GM12878 (cell line): ENCODE data around the gene PCCB. TPM values are rescaled to one million over a fixed set of nuclear protein-coding genes. Genes with fewer than 3 reads are reported as not detected.

ENCODE experiments used
- ATAC-seq: fragments of 200-7000 bp; cut with Tn5 transposase; 3 replicates; pipeline ENCODE4 v1.9.1; 2020; ENCODE audit warnings: mild to moderate bottlenecking, moderate library complexity
- BruUV-seq: library from RNA; stranded (reverse); fragments of 400-500 nt; replicated peaks from 2 replicates; lab custom pipeline; 2021; lab: Mats Ljungman, UMichigan
- CTCF ChIA-PET: fragments of 300-600 bp; sonication (Branson Sonifier 250); formaldehyde crosslinking; extraction: SDS; loops from one replicate; lab custom pipeline; 2021; ENCODE audit warnings: inconsistent platforms; lab: Yijun Ruan, JAX
- POLR2A ChIA-PET: fragments of 350-600 bp; formaldehyde crosslinking; extraction: SDS; loops from one replicate; lab custom pipeline; 2021; ENCODE audit warnings: inconsistent platforms; lab: Charles Lee
- RAD21 ChIA-PET: fragments of 300-600 bp; sonication (Branson Sonifier 250); formaldehyde crosslinking; loops from one replicate; lab custom pipeline; 2023; ENCODE audit warnings: antibody characterized with exemption; ENCODE audit not compliant: unreplicated experiment; lab: Charles Lee
- SMC1A ChIA-PET: fragments of 300-600 bp; sonication (Branson Sonifier 250); formaldehyde crosslinking; loops from one replicate; lab custom pipeline; 2023; ENCODE audit not compliant: unreplicated experiment, uncharacterized antibody; lab: Charles Lee
- DNase-seq: peaks from one replicate; pipeline ENCODE4 v3.0.0-alpha.2; 2011; ENCODE audit warnings: low read depth, low spot score
- FAIRE-seq: peaks from 3 replicates; lab custom pipeline; 2011; peaks lifted over from hg19 to GRCh38; lab: Jason Lieb, UNC
- H2AFZ ChIP-seq: 2 replicates; pipeline ENCODE4 v1.6.0; 2011; ENCODE audit warnings: low read depth, low read length, control low read depth; ENCODE audit not compliant: control insufficient read depth
- H3K27ac ChIP-seq: 2 replicates; pipeline ENCODE4 v1.5.1; 2011; ENCODE audit warnings: control low read depth; ENCODE audit not compliant: control insufficient read depth, insufficient read depth
- H3K27me3 ChIP-seq, 2 experiments: replicated peaks in 1 of 2; 2 replicates each; pipeline versions ENCODE4 v1.6.0 to v1.6.1; 2011; ENCODE audit warnings: low read length in 1 of 2; ENCODE audit not compliant: control insufficient read depth in 2 of 2, insufficient read depth in 2 of 2
- H3K36me3 ChIP-seq, 2 experiments: 2 replicates each; pipeline ENCODE4 v1.5.1; 2011; ENCODE audit warnings: low read length in 1 of 2; ENCODE audit not compliant: control insufficient read depth in 2 of 2, insufficient read depth in 2 of 2
- H3K4me1 ChIP-seq: 2 replicates; pipeline ENCODE4 v1.6.1; 2011; ENCODE audit warnings: mild to moderate bottlenecking, low read length, moderate library complexity, mixed read lengths; ENCODE audit not compliant: control insufficient read depth, insufficient read depth
- H3K4me2 ChIP-seq: 2 replicates; pipeline ENCODE4 v1.6.0; 2011; ENCODE audit warnings: control low read depth; ENCODE audit not compliant: control insufficient read depth, insufficient read depth
- H3K4me3 ChIP-seq: fragments of 200-600 bp; sonication (generic); 2 replicates; pipeline ENCODE4 v1.5.1; 2016
- H3K79me2 ChIP-seq: 2 replicates; pipeline ENCODE4 v1.6.0; 2011; ENCODE audit warnings: low read length; ENCODE audit not compliant: control insufficient read depth, insufficient read depth
- H3K9ac ChIP-seq: 2 replicates; pipeline ENCODE4 v1.8.0; 2011; ENCODE audit warnings: low read length, control low read depth, mixed read lengths; ENCODE audit not compliant: control insufficient read depth, insufficient read depth
- H3K9me3 ChIP-seq: replicated peaks from 3 replicates; pipeline ENCODE4 v1.5.1; 2011; ENCODE audit warnings: mild to moderate bottlenecking, low read length; ENCODE audit not compliant: control insufficient read depth, insufficient read depth
- H4K20me1 ChIP-seq: 2 replicates; pipeline ENCODE4 v1.6.0; 2011; ENCODE audit not compliant: control insufficient read depth, insufficient read depth
- BRCA1 ChIP-seq: IDR thresholded peaks from 2 replicates; pipeline ENCODE4 v1.6.1; 2011; ENCODE audit warnings: low read depth, low read length, improper control_type of control experiment
- FOS ChIP-seq: IDR thresholded peaks from 3 replicates; pipeline ENCODE4 v1.6.1; 2011; ENCODE audit warnings: borderline replicate concordance; ENCODE audit not compliant: insufficient read length; ENCODE audit errors: extremely low read depth
- NFYA ChIP-seq: IDR thresholded peaks from 2 replicates; pipeline ENCODE4 v1.6.1; 2011; ENCODE audit warnings: low read depth, mild to moderate bottlenecking, low read length, improper control_type of control experiment, borderline replicate concordance
- RCOR1 ChIP-seq: conservative IDR thresholded peaks from 2 replicates; pipeline ENCODE4 v1.6.1; 2012; ENCODE audit warnings: low read depth, low read length, improper control_type of control experiment
- RUNX3 ChIP-seq: IDR thresholded peaks from 2 replicates; pipeline ENCODE4 v1.6.1; 2012; ENCODE audit warnings: low read length, inconsistent platforms
- WGBS: methylation state at CpG from one replicate; pipeline ENCODE4 v1.1.6; 2016; ENCODE audit warnings: low lambda C conversion rate; ENCODE audit not compliant: insufficient replicate concordance, insufficient coverage; ENCODE audit errors: missing lambda C conversion rate; 5-methylcytosine and 5-hydroxymethylcytosine counted together
- in situ Hi-C: fragments of 300-500 bp; cut with MboI; formaldehyde crosslinking; loops from 9 replicates; pipeline ENCODE4 v1.14.3; 2018; ENCODE audit warnings: mixed read lengths
- intact Hi-C: fragments of 100-400 bp; cut with micrococcal nuclease; formaldehyde crosslinking; loops from one replicate; pipeline ENCODE4 v1.14.2; 2022; ENCODE audit not compliant: unreplicated experiment
- polyA plus RNA-seq, 11 experiments: library from polyadenylated mRNA; depleted of rRNA in 4 of 11; unstranded in 6 of 11; stranded (reverse) in 5 of 11; fragments of >200 nt; fragmentation: Nextera tagmentation in 4 of 11; fragmentation: Illumina TruSeq in 1 of 11; extraction: Ambion mirVana in 4 of 11; extraction: Trizol in 1 of 11; gene quantifications; 1 replicate in 1 of 11; 2 replicates in 10 of 11; pipeline versions ENCODE4 v1.2.1 to v1.2.3, GENCODE V29; 2011 to 2016; ENCODE audit warnings: inconsistent platforms in 2 of 11, missing spikeins in 2 of 11, low read depth in 1 of 11
- total RNA-seq, 4 experiments: library from RNA; depleted of rRNA in 3 of 4; stranded (reverse); fragments of >200 nt in 3 of 4; fragmentation: Illumina TruSeq in 1 of 4; extraction: Trizol in 1 of 4; gene quantifications; 2 replicates each; pipeline versions ENCODE4 v1.2.1 to v1.2.3, GENCODE V29; 2013 to 2021
- TF ChIP-seq, protein P1 (sequence below): fragments of 450-650 bp; IDR thresholded peaks from 2 replicates; pipeline ENCODE4 v1.6.1; 2016; ENCODE audit warnings: mild to moderate bottlenecking, moderate library complexity, borderline replicate concordance
- TF ChIP-seq, protein P2 (sequence below): fragments of 450-650 bp; IDR thresholded peaks from 2 replicates; pipeline ENCODE4 v1.6.1; 2016; ENCODE audit warnings: mild to moderate bottlenecking
- TF ChIP-seq, protein P3 (sequence below): IDR thresholded peaks from 2 replicates; pipeline ENCODE4 v1.6.1; 2011; ENCODE audit warnings: low read depth, mild to moderate bottlenecking, low read length, moderate library complexity, borderline replicate concordance; ENCODE audit errors: extremely low read depth
- TF ChIP-seq, protein P4 (sequence below): fragments of 450-650 bp; IDR thresholded peaks from 2 replicates; pipeline ENCODE4 v1.6.1; 2017; ENCODE audit warnings: borderline replicate concordance

Gene PCCB
- total and polyA plus RNA-seq, 10 of the 15 experiments (the other 5 are each of a cell fraction or from before 2014, with no cell fraction given) = 67.2 to 133 (median 86.9) TPM

DNA sequence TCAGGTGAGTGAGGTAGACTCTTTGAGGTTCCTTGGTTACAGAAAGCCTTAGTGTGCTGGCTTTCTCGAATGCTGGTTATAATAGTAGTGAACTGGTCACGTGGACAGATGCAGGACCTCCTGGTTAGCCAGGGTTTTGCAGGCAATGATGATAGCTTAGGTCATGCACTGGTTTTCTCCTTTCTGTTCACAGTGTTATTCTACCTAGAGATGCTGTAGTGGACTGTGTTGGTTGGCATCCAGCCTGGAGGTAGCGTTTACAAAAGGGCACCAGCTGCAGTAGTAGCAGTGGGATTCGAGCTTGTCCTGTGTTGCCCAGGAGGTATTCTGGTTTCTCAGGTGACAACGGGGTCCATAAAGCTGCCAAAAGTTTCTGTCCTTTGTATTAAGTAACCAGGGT is 27.0 kb downstream of the PCCB start:
- peaks cover 4% of the 10 kb centered on the region in 2 experiments; a peak in 1 of 4 replicates for H3K36me3 ChIP-seq
- TF ChIP-seq NFYA (no peak), BRCA1 (no peak), RUNX3 (no peak), RCOR1 (no peak), FOS (no peak)
- TF ChIP-seq, protein P1, sequence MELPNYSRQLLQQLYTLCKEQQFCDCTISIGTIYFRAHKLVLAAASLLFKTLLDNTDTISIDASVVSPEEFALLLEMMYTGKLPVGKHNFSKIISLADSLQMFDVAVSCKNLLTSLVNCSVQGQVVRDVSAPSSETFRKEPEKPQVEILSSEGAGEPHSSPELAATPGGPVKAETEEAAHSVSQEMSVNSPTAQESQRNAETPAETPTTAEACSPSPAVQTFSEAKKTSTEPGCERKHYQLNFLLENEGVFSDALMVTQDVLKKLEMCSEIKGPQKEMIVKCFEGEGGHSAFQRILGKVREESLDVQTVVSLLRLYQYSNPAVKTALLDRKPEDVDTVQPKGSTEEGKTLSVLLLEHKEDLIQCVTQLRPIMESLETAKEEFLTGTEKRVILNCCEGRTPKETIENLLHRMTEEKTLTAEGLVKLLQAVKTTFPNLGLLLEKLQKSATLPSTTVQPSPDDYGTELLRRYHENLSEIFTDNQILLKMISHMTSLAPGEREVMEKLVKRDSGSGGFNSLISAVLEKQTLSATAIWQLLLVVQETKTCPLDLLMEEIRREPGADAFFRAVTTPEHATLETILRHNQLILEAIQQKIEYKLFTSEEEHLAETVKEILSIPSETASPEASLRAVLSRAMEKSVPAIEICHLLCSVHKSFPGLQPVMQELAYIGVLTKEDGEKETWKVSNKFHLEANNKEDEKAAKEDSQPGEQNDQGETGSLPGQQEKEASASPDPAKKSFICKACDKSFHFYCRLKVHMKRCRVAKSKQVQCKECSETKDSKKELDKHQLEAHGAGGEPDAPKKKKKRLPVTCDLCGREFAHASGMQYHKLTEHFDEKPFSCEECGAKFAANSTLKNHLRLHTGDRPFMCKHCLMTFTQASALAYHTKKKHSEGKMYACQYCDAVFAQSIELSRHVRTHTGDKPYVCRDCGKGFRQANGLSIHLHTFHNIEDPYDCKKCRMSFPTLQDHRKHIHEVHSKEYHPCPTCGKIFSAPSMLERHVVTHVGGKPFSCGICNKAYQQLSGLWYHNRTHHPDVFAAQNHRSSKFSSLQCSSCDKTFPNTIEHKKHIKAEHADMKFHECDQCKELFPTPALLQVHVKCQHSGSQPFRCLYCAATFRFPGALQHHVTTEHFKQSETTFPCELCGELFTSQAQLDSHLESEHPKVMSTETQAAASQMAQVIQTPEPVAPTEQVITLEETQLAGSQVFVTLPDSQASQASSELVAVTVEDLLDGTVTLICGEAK = no peak
- TF ChIP-seq, protein P2, sequence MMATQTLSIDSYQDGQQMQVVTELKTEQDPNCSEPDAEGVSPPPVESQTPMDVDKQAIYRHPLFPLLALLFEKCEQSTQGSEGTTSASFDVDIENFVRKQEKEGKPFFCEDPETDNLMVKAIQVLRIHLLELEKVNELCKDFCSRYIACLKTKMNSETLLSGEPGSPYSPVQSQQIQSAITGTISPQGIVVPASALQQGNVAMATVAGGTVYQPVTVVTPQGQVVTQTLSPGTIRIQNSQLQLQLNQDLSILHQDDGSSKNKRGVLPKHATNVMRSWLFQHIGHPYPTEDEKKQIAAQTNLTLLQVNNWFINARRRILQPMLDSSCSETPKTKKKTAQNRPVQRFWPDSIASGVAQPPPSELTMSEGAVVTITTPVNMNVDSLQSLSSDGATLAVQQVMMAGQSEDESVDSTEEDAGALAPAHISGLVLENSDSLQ = no peak
- TF ChIP-seq, protein P3, sequence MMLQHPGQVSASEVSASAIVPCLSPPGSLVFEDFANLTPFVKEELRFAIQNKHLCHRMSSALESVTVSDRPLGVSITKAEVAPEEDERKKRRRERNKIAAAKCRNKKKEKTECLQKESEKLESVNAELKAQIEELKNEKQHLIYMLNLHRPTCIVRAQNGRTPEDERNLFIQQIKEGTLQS = no peak
- TF ChIP-seq, protein P4, sequence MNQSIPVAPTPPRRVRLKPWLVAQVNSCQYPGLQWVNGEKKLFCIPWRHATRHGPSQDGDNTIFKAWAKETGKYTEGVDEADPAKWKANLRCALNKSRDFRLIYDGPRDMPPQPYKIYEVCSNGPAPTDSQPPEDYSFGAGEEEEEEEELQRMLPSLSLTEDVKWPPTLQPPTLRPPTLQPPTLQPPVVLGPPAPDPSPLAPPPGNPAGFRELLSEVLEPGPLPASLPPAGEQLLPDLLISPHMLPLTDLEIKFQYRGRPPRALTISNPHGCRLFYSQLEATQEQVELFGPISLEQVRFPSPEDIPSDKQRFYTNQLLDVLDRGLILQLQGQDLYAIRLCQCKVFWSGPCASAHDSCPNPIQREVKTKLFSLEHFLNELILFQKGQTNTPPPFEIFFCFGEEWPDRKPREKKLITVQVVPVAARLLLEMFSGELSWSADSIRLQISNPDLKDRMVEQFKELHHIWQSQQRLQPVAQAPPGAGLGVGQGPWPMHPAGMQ = no peak
- no peaks in the 10 kb centered on the region; the same call in 1 of the 2 replicates for H3K79me2 ChIP-seq
- H3K27me3 ChIP-seq = no peaks in the 10 kb centered on the region
- no peak overlapping the region for H3K4me2 ChIP-seq
- H2AFZ ChIP-seq = no peak overlapping the region
- in situ Hi-C loops (no loop called here), intact Hi-C loops (no loop called here)
- H3K9ac ChIP-seq = no peak overlapping the region
- SMC1A ChIA-PET = no interaction called here
- RAD21 ChIA-PET = no interaction called here
- H3K4me3 ChIP-seq = no peak overlapping the region
- DNase-seq (no peak), FAIRE-seq (no peak), ATAC-seq (no peak)
- H3K27ac ChIP-seq = no peak overlapping the region
- CTCF ChIA-PET = interaction anchor here (0.6 to 1.2 kb wide), 2 partner anchors 12 to 169 kb away, joined by 3 read pairs; no protein-coding TSS in a partner anchor
- POLR2A ChIA-PET = interaction anchor here (0.6 kb wide), 1 partner anchor 177 kb away, joined by 5 read pairs; no protein-coding TSS in a partner anchor
- no peaks in the 10 kb centered on the region; the same call in 1 of the 3 replicates for H3K9me3 ChIP-seq
- 95% methylated on average over 5 of the region's 5 CpGs for WGBS
- no TSS peak for BruUV-seq
- H3K4me1 ChIP-seq = 0 out of 2 replicates have a peak, but pooled peaks cover 2% of the 10 kb centered on the region
- H4K20me1 ChIP-seq = no peaks in the 10 kb centered on the region
